ENCODE measurements around the gene MOCOS. TPM values are rescaled to one million over a fixed set of nuclear protein-coding genes. Genes with fewer than 3 reads are reported as not detected.

The MOCOS gene
- total RNA-seq, 1 experiment from 2014 or later: 5.5 TPM

DNA sequence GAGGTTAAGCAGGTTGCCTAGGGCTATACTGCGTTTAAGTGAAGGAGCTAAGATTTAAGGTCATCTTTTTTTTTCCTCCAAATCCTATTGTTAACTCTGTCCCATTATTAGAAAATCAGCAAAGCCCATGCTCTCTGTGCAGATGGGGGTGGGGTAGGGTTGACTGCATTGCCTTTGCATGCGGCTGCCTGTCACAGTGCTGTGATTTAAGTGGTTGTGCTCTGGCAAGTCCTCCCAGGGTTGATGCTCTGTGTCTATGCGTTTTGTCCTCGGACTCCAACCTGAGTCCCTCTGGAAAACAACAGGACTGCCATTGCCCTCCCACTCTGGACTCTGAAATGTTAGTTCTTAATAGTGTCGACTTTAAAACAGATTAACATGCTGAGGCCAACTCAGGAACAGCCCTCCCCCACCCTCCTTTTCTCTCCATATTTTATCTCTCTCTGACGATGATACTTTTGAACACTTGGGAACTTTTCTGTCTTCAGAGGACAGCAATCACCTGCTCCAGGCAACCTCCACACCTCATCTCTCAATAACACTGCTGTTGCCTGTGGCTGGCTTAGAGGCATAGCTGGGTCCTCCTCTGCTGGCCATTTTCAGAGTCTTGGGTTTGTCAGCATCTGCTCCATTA, 116.0 kb downstream of the MOCOS start:
- H3K4me1 Mint-ChIP-seq (ENCODE audit: low read depth, unreplicated experiment): no peaks in the 10 kb centered on the region
- ChIA-PET POLR2A (no interaction called here), CTCF (no interaction called here)
- no peaks in the 10 kb centered on the region for H3K9me3 Mint-ChIP-seq (ENCODE audit: unreplicated experiment)
- no peaks in the 10 kb centered on the region for H3K36me3 Mint-ChIP-seq (ENCODE audit: insufficient read depth, unreplicated experiment)
- TF ChIP-seq, protein P1, sequence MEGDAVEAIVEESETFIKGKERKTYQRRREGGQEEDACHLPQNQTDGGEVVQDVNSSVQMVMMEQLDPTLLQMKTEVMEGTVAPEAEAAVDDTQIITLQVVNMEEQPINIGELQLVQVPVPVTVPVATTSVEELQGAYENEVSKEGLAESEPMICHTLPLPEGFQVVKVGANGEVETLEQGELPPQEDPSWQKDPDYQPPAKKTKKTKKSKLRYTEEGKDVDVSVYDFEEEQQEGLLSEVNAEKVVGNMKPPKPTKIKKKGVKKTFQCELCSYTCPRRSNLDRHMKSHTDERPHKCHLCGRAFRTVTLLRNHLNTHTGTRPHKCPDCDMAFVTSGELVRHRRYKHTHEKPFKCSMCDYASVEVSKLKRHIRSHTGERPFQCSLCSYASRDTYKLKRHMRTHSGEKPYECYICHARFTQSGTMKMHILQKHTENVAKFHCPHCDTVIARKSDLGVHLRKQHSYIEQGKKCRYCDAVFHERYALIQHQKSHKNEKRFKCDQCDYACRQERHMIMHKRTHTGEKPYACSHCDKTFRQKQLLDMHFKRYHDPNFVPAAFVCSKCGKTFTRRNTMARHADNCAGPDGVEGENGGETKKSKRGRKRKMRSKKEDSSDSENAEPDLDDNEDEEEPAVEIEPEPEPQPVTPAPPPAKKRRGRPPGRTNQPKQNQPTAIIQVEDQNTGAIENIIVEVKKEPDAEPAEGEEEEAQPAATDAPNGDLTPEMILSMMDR (IDR thresholded peaks at IDR 0.05; ENCODE audit: insufficient read depth in 1 of 2, low read depth in 1 of 2, low read length in 1 of 2, severe bottlenecking in 1 of 2, unreplicated experiment in 1 of 2): no peak
- peaks cover 15% of the 10 kb centered on the region for H3K27me3 Mint-ChIP-seq (ENCODE audit: insufficient read depth, unreplicated experiment)
- no peak for DNase-seq
- H3K27ac Mint-ChIP-seq (ENCODE audit: unreplicated experiment): no peak overlapping the region
- Histone ChIP-seq H3K36me3 (ENCODE audit: control insufficient read depth, insufficient read depth, low read length) (no peaks in the 10 kb centered on the region), H3K9me3 (no peaks in the 10 kb centered on the region), H3K4me3 (ENCODE audit: low read depth, low read length) (no peak overlapping the region), H3K4me1 (no peaks in the 10 kb centered on the region), H3K27me3 (replicated peaks; ENCODE audit: control insufficient read depth, insufficient read depth, low read length) (no peaks in the 10 kb centered on the region)
- intact Hi-C loops (cut with micrococcal nuclease; ENCODE audit: unreplicated experiment): no loop called here
- no peak overlapping the region for H3K4me3 Mint-ChIP-seq (ENCODE audit: unreplicated experiment)
- no TSS peak for BruUV-seq (replicated peaks)

DNA sequence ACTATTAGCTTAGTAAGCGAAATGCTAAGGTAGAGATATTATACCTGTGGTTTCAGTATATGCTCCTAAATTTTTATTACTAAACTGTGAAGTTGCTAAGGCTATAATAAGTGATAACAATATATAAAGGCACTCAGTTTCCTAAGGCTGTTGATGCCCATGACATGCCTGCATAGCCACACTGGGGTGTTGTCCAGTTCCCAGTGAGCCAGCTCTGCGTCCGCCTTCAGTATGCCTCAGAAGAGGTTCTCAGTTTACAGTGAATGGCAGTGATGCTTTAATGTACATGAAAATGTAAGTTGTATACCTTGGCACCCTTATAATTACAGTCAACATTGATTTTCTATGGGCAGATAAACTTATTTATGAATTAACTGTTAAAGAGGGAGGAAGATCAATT, 117.4 kb downstream of the MOCOS start:
- Histone ChIP-seq H3K9me3 (no peaks in the 10 kb centered on the region), H3K27me3 (replicated peaks; ENCODE audit: control insufficient read depth, insufficient read depth, low read length) (no peaks in the 10 kb centered on the region), H3K4me3 (ENCODE audit: low read depth, low read length) (no peak overlapping the region), H3K36me3 (ENCODE audit: control insufficient read depth, insufficient read depth, low read length) (no peaks in the 10 kb centered on the region), H3K4me1 (no peaks in the 10 kb centered on the region)
- peaks cover 9% of the 10 kb centered on the region for H3K27me3 Mint-ChIP-seq (ENCODE audit: insufficient read depth, unreplicated experiment)
- BruUV-seq (replicated peaks): no TSS peak
- intact Hi-C loops (cut with micrococcal nuclease; ENCODE audit: unreplicated experiment): no loop called here
- POLR2A ChIA-PET: no interaction called here
- H3K27ac Mint-ChIP-seq (ENCODE audit: unreplicated experiment): no peak overlapping the region
- DNase-seq: no peak
- no peaks in the 10 kb centered on the region for H3K4me1 Mint-ChIP-seq (ENCODE audit: low read depth, unreplicated experiment)
- TF ChIP-seq, protein P1 (IDR thresholded peaks at IDR 0.05; ENCODE audit: insufficient read depth in 1 of 2, low read depth in 1 of 2, low read length in 1 of 2, severe bottlenecking in 1 of 2, unreplicated experiment in 1 of 2): no peak
- H3K36me3 Mint-ChIP-seq (ENCODE audit: insufficient read depth, unreplicated experiment): no peaks in the 10 kb centered on the region
- CTCF ChIA-PET: no interaction called here
- no peak overlapping the region for H3K4me3 Mint-ChIP-seq (ENCODE audit: unreplicated experiment)
- no peaks in the 10 kb centered on the region for H3K9me3 Mint-ChIP-seq (ENCODE audit: unreplicated experiment)

DNA sequence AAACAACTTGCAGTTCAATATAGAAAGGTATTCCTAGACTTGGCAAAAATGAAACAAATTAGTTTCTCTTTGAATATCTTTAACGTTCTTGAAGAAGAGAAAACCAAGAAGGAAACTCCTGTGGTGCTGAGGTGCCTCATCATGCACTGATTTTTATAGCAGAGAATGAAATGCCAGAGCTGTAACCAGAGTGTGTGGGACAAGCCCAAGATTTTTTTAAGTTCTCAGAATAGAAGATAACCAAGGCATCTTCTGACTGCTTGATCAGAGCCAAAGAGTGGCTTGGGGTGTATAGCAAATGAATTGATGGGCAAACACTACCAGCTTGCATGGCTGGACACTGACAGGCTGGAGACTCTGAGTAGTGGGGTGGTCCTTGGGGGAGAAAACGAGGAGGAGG, 118.1 kb downstream of the MOCOS start:
- BruUV-seq (replicated peaks): no TSS peak
- no peaks in the 10 kb centered on the region for H3K36me3 ChIP-seq (ENCODE audit: control insufficient read depth, insufficient read depth, low read length)
- intact Hi-C loops (cut with micrococcal nuclease; ENCODE audit: unreplicated experiment): no loop called here
- no peak for DNase-seq
- ChIA-PET POLR2A (no interaction called here), CTCF (no interaction called here)
- Mint-ChIP-seq H3K27me3 (ENCODE audit: insufficient read depth, unreplicated experiment) (peaks cover 7% of the 10 kb centered on the region), H3K9me3 (ENCODE audit: unreplicated experiment) (no peaks in the 10 kb centered on the region), H3K4me1 (ENCODE audit: low read depth, unreplicated experiment) (no peaks in the 10 kb centered on the region), H3K36me3 (ENCODE audit: insufficient read depth, unreplicated experiment) (no peaks in the 10 kb centered on the region), H3K27ac (ENCODE audit: unreplicated experiment) (no peak overlapping the region), H3K4me3 (ENCODE audit: unreplicated experiment) (no peak overlapping the region)
- H3K4me1 ChIP-seq: no peaks in the 10 kb centered on the region
- TF ChIP-seq, protein P1 (IDR thresholded peaks at IDR 0.05; ENCODE audit: insufficient read depth in 1 of 2, low read depth in 1 of 2, low read length in 1 of 2, severe bottlenecking in 1 of 2, unreplicated experiment in 1 of 2): no peak
- H3K4me3 ChIP-seq (ENCODE audit: low read depth, low read length): no peak overlapping the region
- no peaks in the 10 kb centered on the region for H3K9me3 ChIP-seq
- no peaks in the 10 kb centered on the region for H3K27me3 ChIP-seq (replicated peaks; ENCODE audit: control insufficient read depth, insufficient read depth, low read length)
